ENCODE data around the gene MED9.

- TF ChIP-seq ZNF274 (IDR thresholded peaks at IDR 0.05; ENCODE audit: borderline replicate concordance, extremely low read depth, low read length) (no peak), POLR2A (IDR thresholded peaks at IDR 0.05; ENCODE audit: control extremely low read depth in 1 of 2, low read depth in 2 of 2, low read length in 2 of 2) (no peak), MAFK (IDR thresholded peaks at IDR 0.05; ENCODE audit: low read depth, low read length) (no peak), SP1 (IDR thresholded peaks at IDR 0.05; ENCODE audit: low read depth, low read length) (no peak), CTCF (IDR thresholded peaks at IDR 0.05; ENCODE audit: control extremely low read depth in 1 of 3, insufficient read depth in 1 of 3, low read depth in 1 of 3, low read length in 3 of 3) (no peak), SP4 (IDR thresholded peaks at IDR 0.05; ENCODE audit: low read length) (no peak), EZH2 (IDR thresholded peaks at IDR 0.05; ENCODE audit: low read depth, low read length, severe bottlenecking) (no peak), E2F6 (IDR thresholded peaks at IDR 0.05) (no peak)
Measured at GRCh38 chr17:17506893-17507464, 30.2 kb downstream of the MED9 start.
